Activated CD4-positive, alpha-beta T cell treated with anti-CD3 and anti-CD28 coated beads, Interleukin-10, Interleukin-2, amounts not matched to agents 100 ng/mL and 50 ng/mL, durations not matched to agents 16 hours and 8 hours (primary cell): ENCODE data around the gene BICDL1.
A peak's percentile ranks its signal among the peaks of the same experiment; 100 is the strongest.

Source experiments
- DNase-seq: peaks from one replicate; pipeline ENCODE4 v3.0.0-alpha.2; 2020

The BICDL1 gene

GRCh38 chr12:120103044-120103338 is 114.0 kb downstream of the BICDL1 start:
- no peak for DNase-seq

GRCh38 chr12:120103371-120103770 is 114.3 kb downstream of the BICDL1 start:
- DNase-seq: no peak

- DNase-seq: no peak
These were observed 117.1 kb downstream of the BICDL1 start for GRCh38 chr12:120106151-120106550.

- no peak for DNase-seq
These were observed 120.7 kb downstream of the BICDL1 start for GRCh38 chr12:120109570-120110267.

GRCh38 chr12:120110550-120111501 is 121.8 kb downstream of the BICDL1 start:
- peak; percentile 70 for DNase-seq

GRCh38 chr12:120115066-120115465 is 126.0 kb downstream of the BICDL1 start:
- no peak for DNase-seq

GRCh38 chr12:120115692-120116440 is 126.8 kb downstream of the BICDL1 start:
- peak; percentile 61 for DNase-seq

- DNase-seq: no peak
These were observed 127.4 kb downstream of the BICDL1 start, which contains the start of gene RAB35 for GRCh38 chr12:120116441-120116791. RAB35 (minus strand) TSS chr12:120116753; CDS start chr12:120116650, 103 bp downstream.

GRCh38 chr12:120116792-120117651 is 128.0 kb downstream of the BICDL1 start:
- peak; percentile 98 for DNase-seq

GRCh38 chr12:120117961-120118320 is 128.9 kb downstream of the BICDL1 start:
- no peak for DNase-seq

GRCh38 chr12:120118321-120119061 is 129.5 kb downstream of the BICDL1 start:
- DNase-seq: no peak

GRCh38 chr12:120119271-120119973 is 130.4 kb downstream of the BICDL1 start:
- DNase-seq: peak; percentile 87

- no peak for DNase-seq
These were observed 132.3 kb downstream of the BICDL1 start for GRCh38 chr12:120121343-120121742.

- DNase-seq: peak; percentile 79
These were observed 132.8 kb downstream of the BICDL1 start for GRCh38 chr12:120121766-120122293.

- no peak for DNase-seq
These were observed 136.0 kb downstream of the BICDL1 start for GRCh38 chr12:120125029-120125428.

GRCh38 chr12:120125792-120126634 is 137.0 kb downstream of the BICDL1 start:
- DNase-seq: no peak

GRCh38 chr12:120126635-120127005 is 137.6 kb downstream of the BICDL1 start:
- peak; percentile 36 for DNase-seq

- no peak for DNase-seq
These were observed 141.0 kb downstream of the BICDL1 start for GRCh38 chr12:120130011-120130410.

GRCh38 chr12:120131116-120131515 is 142.1 kb downstream of the BICDL1 start:
- DNase-seq: no peak
